GM12891 (cell line): ENCODE data around the gene SORCS2.

Experiments used
- DNase-seq: peaks from one replicate; pipeline ENCODE4 v3.0.0; 2011; ENCODE audit warnings: low spot score; ENCODE audit not compliant: insufficient read length
- FAIRE-seq: peaks from 2 replicates; lab custom pipeline; 2011; peaks lifted over from hg19 to GRCh38; lab: Jason Lieb, UNC
- PAX5 ChIP-seq: IDR thresholded peaks from 2 replicates; pipeline ENCODE4 v1.6.1; 2011; ENCODE audit warnings: low read length, moderate library complexity, mild to moderate bottlenecking; ENCODE audit not compliant: insufficient read depth, severe bottlenecking
- POLR2A ChIP-seq: IDR thresholded peaks from 2 replicates; pipeline ENCODE4 v1.6.1; 2011; ENCODE audit warnings: low read depth, low read length, control low read depth
- POLR2AphosphoS5 ChIP-seq: IDR thresholded peaks from 2 replicates; pipeline ENCODE4 v1.6.1; 2011; ENCODE audit warnings: low read depth, low read length, control low read depth
- POU2F2 ChIP-seq: IDR thresholded peaks from 2 replicates; pipeline ENCODE4 v1.6.1; 2011; ENCODE audit warnings: low read depth, mild to moderate bottlenecking, control low read depth, low read length, moderate library complexity
- SPI1 ChIP-seq: IDR thresholded peaks from 2 replicates; pipeline ENCODE4 v1.6.1; 2011; ENCODE audit warnings: low read depth, low read length, control low read depth
- TAF1 ChIP-seq: IDR thresholded peaks from 2 replicates; pipeline ENCODE4 v1.6.1; 2011; ENCODE audit warnings: low read depth, low read length, control low read depth

SORCS2 gene

DNA sequence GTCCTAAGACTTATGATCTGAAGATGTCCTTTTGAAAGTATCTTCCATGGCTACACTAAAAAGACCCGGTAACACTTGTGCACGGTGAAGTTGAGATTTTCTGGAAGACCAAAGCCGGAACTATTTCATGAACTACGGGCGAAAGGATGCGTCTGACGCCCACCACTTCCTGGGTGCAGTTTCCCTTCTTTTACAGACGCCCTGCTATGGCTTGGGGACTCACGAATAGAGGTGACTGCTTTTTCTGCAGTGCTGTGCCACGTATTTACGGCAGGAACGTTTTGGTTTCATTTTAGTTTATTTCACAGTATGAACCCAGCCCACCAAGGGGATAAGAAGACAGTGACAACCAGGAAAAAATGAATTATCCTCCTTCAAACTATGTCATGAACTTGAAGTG, 566.9 kb downstream of the SORCS2 start:
- FAIRE-seq (no peak), DNase-seq (peak; percentile 42)
- TF ChIP-seq POLR2AphosphoS5: no peak
- TF ChIP-seq SPI1: peak; percentile 12; the same call in 1 of the 2 replicates

DNA sequence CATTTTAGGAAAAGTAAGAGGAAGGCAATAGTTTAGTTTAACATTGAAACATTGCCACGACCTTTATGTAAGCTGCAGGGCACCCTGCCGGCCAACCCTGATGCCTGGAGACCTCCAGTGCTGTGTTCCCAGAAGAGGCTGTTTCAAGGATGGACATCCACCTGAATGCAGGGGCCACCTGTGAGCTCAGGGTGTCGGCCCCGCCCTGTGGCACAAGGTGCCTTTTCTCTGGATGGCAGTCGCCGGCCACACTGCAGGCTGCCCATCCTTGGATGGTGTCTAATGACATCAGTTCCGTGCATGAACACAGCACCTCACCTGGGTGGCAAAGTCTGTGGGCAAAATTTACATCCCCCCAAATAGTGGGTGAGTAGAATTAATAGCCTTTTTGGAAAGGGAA, 567.3 kb downstream of the SORCS2 start:
- TF ChIP-seq POLR2A: no peak
- TF ChIP-seq POLR2AphosphoS5: no peak
- no peak for TF ChIP-seq POU2F2
- TF ChIP-seq TAF1: no peak
- TF ChIP-seq PAX5: no peak
- no peak for TF ChIP-seq SPI1
- DNase-seq (no peak), FAIRE-seq (no peak)

DNA sequence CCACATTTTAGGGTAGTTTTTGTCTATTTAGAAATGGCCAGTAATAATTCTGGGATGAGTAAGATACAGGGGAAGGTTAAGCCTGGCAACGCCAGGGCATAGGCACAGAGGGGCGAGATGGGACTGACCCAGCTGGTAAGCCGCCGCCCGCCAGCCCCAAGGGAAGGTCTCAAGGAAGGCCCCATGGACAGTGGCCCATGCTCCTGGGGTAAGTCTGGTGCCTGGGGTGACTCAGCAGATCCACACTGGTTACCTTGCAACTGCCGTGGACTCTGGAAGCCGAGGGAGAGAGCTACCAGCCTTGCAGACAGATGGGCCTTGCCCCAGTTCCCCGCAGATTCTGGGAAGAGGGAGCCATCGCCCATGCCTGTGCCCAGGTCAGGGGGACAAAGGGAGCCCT, 567.9 kb downstream of the SORCS2 start:
- DNase-seq (no peak), FAIRE-seq (no peak)
- TF ChIP-seq PAX5 (no peak), TAF1 (no peak)

DNA sequence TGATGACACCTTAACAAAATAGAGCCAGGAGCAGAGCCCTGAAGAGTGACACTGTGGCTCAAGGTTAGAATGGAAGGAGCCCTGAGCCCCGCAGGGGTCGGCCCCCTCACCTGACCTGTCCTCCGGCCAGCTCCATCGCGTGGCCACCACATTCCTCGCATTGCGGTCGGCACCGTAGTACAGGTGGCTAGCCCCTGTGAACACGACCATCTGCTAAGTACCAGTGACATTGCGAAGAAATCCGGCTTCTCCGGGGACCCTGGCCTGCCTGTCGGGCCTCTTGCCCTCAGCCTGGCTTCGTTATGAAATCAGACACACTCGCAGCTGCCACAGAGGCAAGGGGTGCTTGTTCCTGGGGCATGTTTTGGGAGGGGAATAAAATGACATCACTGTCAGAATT, 568.4 kb downstream of the SORCS2 start:
- TF ChIP-seq SPI1 (no peak), POLR2A (no peak), POLR2AphosphoS5 (no peak), PAX5 (no peak), POU2F2 (no peak), TAF1 (no peak)
- DNase-seq (no peak), FAIRE-seq (no peak)

DNA sequence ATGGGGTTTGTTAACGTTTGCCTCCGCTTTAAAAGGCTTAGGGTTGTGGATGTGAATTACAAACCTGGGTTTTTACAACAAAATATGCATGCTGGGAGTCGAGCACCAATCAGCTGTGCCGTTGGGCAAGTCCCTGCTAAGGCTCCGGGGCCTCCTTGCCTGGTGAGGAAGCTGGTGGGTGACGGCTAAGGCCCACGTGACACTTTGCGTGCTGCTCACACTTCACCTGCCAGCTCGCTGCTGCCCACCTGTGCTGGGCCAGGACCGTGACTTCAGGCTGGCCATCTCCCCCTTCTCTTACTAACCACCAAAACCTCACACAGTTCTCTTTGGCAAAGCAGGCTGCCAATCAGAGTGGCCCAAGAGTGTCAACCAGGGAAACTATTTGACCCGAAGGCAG, 569.0 kb downstream of the SORCS2 start:
- DNase-seq (no peak), FAIRE-seq (no peak)
- TF ChIP-seq TAF1 (no peak), SPI1 (no peak), POU2F2 (no peak), POLR2AphosphoS5 (no peak), POLR2A (no peak), PAX5 (no peak)

DNA sequence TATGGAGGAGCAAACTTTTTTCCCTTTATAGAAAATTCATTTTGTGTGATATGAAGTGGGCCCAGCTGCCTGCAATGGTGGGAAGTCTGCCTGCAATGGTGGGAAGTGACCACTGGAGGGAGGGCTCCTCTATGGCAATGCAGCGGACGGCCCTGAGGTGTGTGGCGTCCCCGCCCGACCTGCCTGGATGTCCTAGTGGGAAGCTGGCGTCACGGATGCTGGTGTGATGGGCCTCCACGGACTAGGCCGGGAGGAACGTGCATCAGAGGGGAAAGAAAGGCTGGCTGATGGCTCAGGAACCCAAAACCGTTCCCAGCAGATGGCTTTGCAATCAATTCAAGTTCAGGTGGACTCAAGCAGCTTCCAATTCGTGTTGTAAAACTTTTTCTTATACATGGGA, 569.4 kb downstream of the SORCS2 start:
- DNase-seq (peak; percentile 82), FAIRE-seq (peak; percentile 91)
- TF ChIP-seq POLR2A (no peak), POLR2AphosphoS5 (no peak), TAF1 (no peak), POU2F2 (no peak), PAX5 (no peak), SPI1 (no peak)

DNA sequence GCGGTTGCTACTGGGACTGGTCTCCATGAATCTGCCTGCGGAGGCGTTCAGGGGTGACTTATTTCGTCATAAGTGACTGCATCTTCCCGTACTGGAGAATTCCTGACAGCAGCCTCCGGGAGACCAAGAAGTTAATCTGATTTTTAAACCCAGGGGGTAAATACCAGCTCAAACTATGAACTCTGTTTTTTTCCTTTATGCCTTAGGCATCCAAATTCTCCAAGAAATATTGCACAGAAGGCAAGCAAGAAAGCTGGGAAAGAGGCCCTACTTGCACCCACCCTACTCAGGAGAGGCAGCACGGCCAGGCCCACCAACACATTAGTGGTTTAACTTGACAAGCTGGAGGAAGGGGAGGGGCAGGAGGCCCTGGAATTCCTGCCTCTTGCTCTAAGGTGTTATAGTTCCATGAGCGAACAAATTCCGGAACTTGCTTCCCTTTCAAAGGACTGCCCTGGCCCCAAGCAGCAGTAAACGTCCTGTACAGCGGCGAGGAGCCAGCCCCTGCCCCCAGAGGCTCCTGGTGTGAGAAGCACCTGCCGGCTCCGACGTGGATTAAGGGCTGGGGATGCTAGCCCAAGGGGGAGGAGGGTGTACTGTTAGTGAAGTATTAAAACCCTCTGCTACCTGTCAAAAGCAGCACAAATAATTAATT, 570.2 kb downstream of the SORCS2 start:
- FAIRE-seq: no peak
- no peak for DNase-seq
- no peak for TF ChIP-seq TAF1
- no peak for TF ChIP-seq POU2F2
- TF ChIP-seq POLR2AphosphoS5: no peak
- TF ChIP-seq POLR2A: no peak
- TF ChIP-seq SPI1: no peak
- no peak for TF ChIP-seq PAX5

DNA sequence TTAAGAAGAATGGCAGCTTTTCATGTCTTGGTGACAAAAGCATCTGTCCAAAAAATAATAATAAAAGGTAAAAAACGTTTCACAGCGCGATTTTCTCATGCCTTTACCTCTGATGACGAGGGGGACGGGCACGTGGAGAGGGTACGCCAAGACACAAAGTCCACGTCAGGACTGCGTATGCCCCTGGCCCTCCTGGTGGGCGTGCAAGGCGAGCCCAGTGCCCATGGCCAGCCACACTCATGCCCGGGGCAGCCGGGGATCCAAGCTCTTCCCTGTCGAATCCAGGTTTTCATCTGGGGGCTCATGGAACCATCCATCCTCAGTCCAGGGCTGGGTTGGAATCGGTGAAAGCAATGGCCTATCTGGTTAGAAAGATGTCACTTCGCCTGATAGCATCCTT, 570.8 kb downstream of the SORCS2 start:
- no peak for FAIRE-seq
- DNase-seq: no peak
- TF ChIP-seq PAX5 (no peak), POLR2AphosphoS5 (no peak), TAF1 (no peak), SPI1 (no peak), POU2F2 (no peak), POLR2A (no peak)

DNA sequence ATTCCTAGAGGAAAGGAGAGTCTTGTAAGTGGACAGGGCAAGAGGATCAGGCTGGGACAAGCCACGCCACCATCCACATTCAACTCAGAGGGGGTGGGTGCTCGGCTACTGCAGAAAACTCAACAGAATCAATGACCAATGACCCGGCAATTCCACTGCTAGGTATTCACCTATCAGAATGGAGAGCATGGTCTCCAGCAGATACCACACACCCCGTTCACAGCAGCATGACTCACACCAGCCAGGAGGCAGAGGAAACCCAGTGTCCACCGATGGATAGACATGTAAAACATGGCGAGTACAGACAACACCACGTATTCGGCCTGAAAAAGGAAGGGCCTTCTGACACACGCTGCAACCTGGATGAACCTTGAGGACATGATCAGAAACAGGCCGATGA, 571.5 kb downstream of the SORCS2 start:
- TF ChIP-seq TAF1: no peak
- no peak for TF ChIP-seq POLR2AphosphoS5
- FAIRE-seq (no peak), DNase-seq (no peak)

DNA sequence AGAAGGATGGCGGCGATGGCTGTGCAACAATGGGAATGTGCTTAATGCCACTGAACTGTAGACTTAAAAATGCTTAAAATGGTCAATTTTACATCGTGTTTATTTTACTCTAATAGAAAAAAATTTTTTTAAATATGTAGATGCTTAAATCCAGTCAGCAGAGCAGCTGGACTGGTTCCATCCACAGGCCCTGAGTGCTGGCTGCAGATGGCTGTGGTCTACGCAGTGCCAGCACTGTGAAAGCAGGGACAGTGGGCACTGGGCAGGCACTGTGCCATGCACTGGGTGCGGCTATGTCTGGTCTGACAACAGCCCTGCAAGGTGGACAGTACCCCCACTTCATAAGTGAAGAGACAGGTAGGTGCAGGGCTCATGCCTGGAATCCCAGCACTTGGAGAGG, 572.1 kb downstream of the SORCS2 start:
- no peak for TF ChIP-seq POLR2AphosphoS5
- no peak for TF ChIP-seq POLR2A
- TF ChIP-seq PAX5: no peak
- TF ChIP-seq POU2F2: no peak
- no peak for TF ChIP-seq TAF1
- TF ChIP-seq SPI1: no peak
- DNase-seq: no peak
- FAIRE-seq: no peak
